CD8-positive, alpha-beta memory T cell (primary cell): ENCODE results near the gene PRRT1B. TPM values are rescaled to one million over a fixed set of nuclear protein-coding genes. Genes with fewer than 3 reads are reported as not detected.

Source experiments
- CTCF ChIA-PET: fragments of 350-600 bp; sonication (Branson Sonifier 250); formaldehyde crosslinking; loops from one replicate; lab custom pipeline; 2021; ENCODE audit warnings: antibody characterized with exemption; lab: Charles Lee
- POLR2A ChIA-PET: fragments of 350-600 bp; sonication (Branson Sonifier 250); formaldehyde crosslinking; loops from one replicate; lab custom pipeline; 2021; ENCODE audit warnings: antibody characterized with exemption; lab: Charles Lee
- DNase-seq, 5 donors: peaks; one replicate each; pipeline versions ENCODE4 v3.0.0 to v3.0.0-alpha.2; 2020 to 2022; ENCODE audit warnings: mixed read lengths in 1 of 5
- H3K27ac ChIP-seq: one replicate; pipeline ENCODE4 v1.7.0; 2013; ENCODE audit warnings: low read depth, mild to moderate bottlenecking, low read length, moderate library complexity
- H3K27me3 ChIP-seq: 2 replicates; pipeline ENCODE4 v1.7.0; 2013; ENCODE audit warnings: low read length, mild to moderate bottlenecking; ENCODE audit not compliant: insufficient read depth, poor library complexity, severe bottlenecking
- H3K36me3 ChIP-seq: 2 replicates; pipeline ENCODE4 v1.7.0; 2013; ENCODE audit warnings: mild to moderate bottlenecking, low read length, moderate library complexity; ENCODE audit not compliant: insufficient read depth
- H3K4me1 ChIP-seq: 2 replicates; pipeline ENCODE4 v1.7.0; 2013; ENCODE audit warnings: mild to moderate bottlenecking, low read length, moderate library complexity; ENCODE audit not compliant: insufficient read depth
- H3K4me3 ChIP-seq: 2 replicates; pipeline ENCODE4 v1.7.0; 2013; ENCODE audit warnings: mild to moderate bottlenecking, low read length
- H3K9me3 ChIP-seq: 2 replicates; pipeline ENCODE4 v1.7.0; 2013; ENCODE audit warnings: mild to moderate bottlenecking, low read length
- H3K27ac Mint-ChIP-seq, 8 donors: one replicate each; pipeline ENCODE4 v1.8.0; 2020 to 2021; ENCODE audit warnings: mixed read lengths in 8 of 8, mild to moderate bottlenecking in 6 of 8, inconsistent platforms in 3 of 8, moderate library complexity in 3 of 8
- H3K27me3 Mint-ChIP-seq, 2 donors: one replicate each; pipeline ENCODE4 v1.8.0; 2020 to 2021; ENCODE audit warnings: mixed read lengths in 2 of 2, mild to moderate bottlenecking in 1 of 2, moderate library complexity in 1 of 2
- H3K36me3 Mint-ChIP-seq, 3 donors: one replicate each; pipeline ENCODE4 v1.8.0; 2020 to 2021; ENCODE audit warnings: mixed read lengths in 3 of 3, inconsistent platforms in 1 of 3, mild to moderate bottlenecking in 1 of 3
- H3K4me1 Mint-ChIP-seq, 3 donors: one replicate each; pipeline ENCODE4 v1.8.0; 2020 to 2021; ENCODE audit warnings: mixed read lengths in 3 of 3, inconsistent platforms in 1 of 3, mild to moderate bottlenecking in 1 of 3
- H3K4me3 Mint-ChIP-seq, 7 donors: one replicate each; pipeline ENCODE4 v1.8.0; 2020 to 2021; ENCODE audit warnings: mixed read lengths in 7 of 7, mild to moderate bottlenecking in 6 of 7, moderate library complexity in 4 of 7, inconsistent platforms in 2 of 7
- H3K9me3 Mint-ChIP-seq, 5 donors: one replicate each; pipeline ENCODE4 v1.8.0; 2020 to 2022; ENCODE audit warnings: mixed read lengths in 5 of 5, mild to moderate bottlenecking in 3 of 5, moderate library complexity in 2 of 5, inconsistent platforms in 1 of 5
- polyA plus RNA-seq: library from polyadenylated mRNA; unstranded; fragments of 300-500 nt; fragmentation: Illumina TruSeq; gene quantifications from one replicate; pipeline ENCODE4 v1.2.3, GENCODE V29; 2021
- total RNA-seq, 2 experiments: library from RNA; stranded (reverse); gene quantifications; one replicate each; pipeline ENCODE4 v1.2.3, GENCODE V29; 2021

The PRRT1B gene
- total and polyA plus RNA-seq, 3 experiments from 2014 or later, result not detected

GRCh38 chr9:131595696-131596429 lies 50.5 kb downstream of the PRRT1B start:
- H3K27me3 Mint-ChIP-seq, result no peaks in the 10 kb centered on the region
- Histone ChIP-seq H3K36me3 (peaks cover 42% of the 10 kb centered on the region), H3K27me3 (no peaks in the 10 kb centered on the region), H3K4me3 (no peak overlapping the region), H3K9me3 (no peaks in the 10 kb centered on the region), H3K4me1 (peaks cover 7% of the 10 kb centered on the region), H3K27ac (peak overlapping the region; percentile 38)
- ChIA-PET POLR2A (no interaction called here), CTCF (interaction anchor here (9.2 kb wide), 1 partner anchor 146 kb away, joined by 119 read pairs; the partner anchor contains the start of gene RAPGEF1)
- H3K27ac Mint-ChIP-seq, result peak overlapping the region in 3 of 8 donors; percentile 61 to 87 (median 61)
- no peak for DNase-seq
- H3K36me3 Mint-ChIP-seq, result peaks cover 0 to 88% (median 8%) of the 10 kb centered on the region in 3 donors
- H3K4me1 Mint-ChIP-seq, result peaks cover 11 to 18% (median 13%) of the 10 kb centered on the region in 3 donors
- no peak overlapping the region for H3K4me3 Mint-ChIP-seq
- H3K9me3 Mint-ChIP-seq, result no peaks in the 10 kb centered on the region

- Mint-ChIP-seq H3K4me3 (no peak overlapping the region), H3K9me3 (no peaks in the 10 kb centered on the region), H3K27ac (peak overlapping the region in 1 of 8 donors; percentile 71), H3K4me1 (peaks cover 8 to 13% (median 9%) of the 10 kb centered on the region in 3 donors), H3K36me3 (peaks cover 0 to 86% (median 11%) of the 10 kb centered on the region in 3 donors), H3K27me3 (no peaks in the 10 kb centered on the region)
- CTCF ChIA-PET, result interaction anchor here (1.3 kb wide), 1 partner anchor 144 kb away, joined by 4 read pairs; no protein-coding TSS in a partner anchor
- POLR2A ChIA-PET, result no interaction called here
- Histone ChIP-seq H3K27ac (no peak overlapping the region), H3K27me3 (no peaks in the 10 kb centered on the region), H3K4me1 (peaks cover 2% of the 10 kb centered on the region), H3K4me3 (no peak overlapping the region), H3K36me3 (peaks cover 46% of the 10 kb centered on the region), H3K9me3 (no peaks in the 10 kb centered on the region)
- DNase-seq, result no peak
Observed at GRCh38 chr9:131596430-131596743, 51.1 kb downstream of the PRRT1B start.

- H3K9me3 ChIP-seq, result no peaks in the 10 kb centered on the region
- no peak overlapping the region for H3K27ac ChIP-seq
- no peaks in the 10 kb centered on the region for H3K27me3 Mint-ChIP-seq
- DNase-seq, result no peak
- H3K4me3 ChIP-seq, result no peak overlapping the region
- no peaks in the 10 kb centered on the region for H3K27me3 ChIP-seq
- peaks cover 0 to 8% (median 3%) of the 10 kb centered on the region in 3 donors for H3K4me1 Mint-ChIP-seq
- H3K36me3 Mint-ChIP-seq, result peaks cover 0 to 86% (median 12%) of the 10 kb centered on the region in 3 donors
- peaks cover 50% of the 10 kb centered on the region for H3K36me3 ChIP-seq
- POLR2A ChIA-PET, result no interaction called here
- no peaks in the 10 kb centered on the region for H3K9me3 Mint-ChIP-seq
- no peaks in the 10 kb centered on the region for H3K4me1 ChIP-seq
- CTCF ChIA-PET, result interaction anchor here (1.3 to 1.4 kb wide), 2 partner anchors 18 to 143 kb away, joined by 3 to 4 read pairs; no protein-coding TSS in a partner anchor
- peak overlapping the region in 1 of 8 donors; percentile 27 for H3K27ac Mint-ChIP-seq
- no peak overlapping the region for H3K4me3 Mint-ChIP-seq
Observed at GRCh38 chr9:131597246-131597645, 51.9 kb downstream of the PRRT1B start.

- peaks cover 0 to 88% (median 11%) of the 10 kb centered on the region in 3 donors for H3K36me3 Mint-ChIP-seq
- no peak overlapping the region for H3K4me3 Mint-ChIP-seq
- H3K27me3 Mint-ChIP-seq, result no peaks in the 10 kb centered on the region
- ChIA-PET POLR2A (no interaction called here), CTCF (interaction anchor here (1.3 to 1.4 kb wide), 2 partner anchors 17 to 142 kb away, joined by 3 to 6 read pairs; no protein-coding TSS in a partner anchor)
- no peaks in the 10 kb centered on the region for H3K9me3 Mint-ChIP-seq
- Histone ChIP-seq H3K36me3 (peaks cover 51% of the 10 kb centered on the region), H3K9me3 (no peaks in the 10 kb centered on the region), H3K27ac (no peak overlapping the region), H3K4me1 (no peaks in the 10 kb centered on the region), H3K4me3 (no peak overlapping the region), H3K27me3 (no peaks in the 10 kb centered on the region)
- H3K27ac Mint-ChIP-seq, result peak overlapping the region in 3 of 8 donors; percentile 22 to 46 (median 23)
- no peak for DNase-seq
- peaks cover 0 to 10% (median 4%) of the 10 kb centered on the region in 3 donors for H3K4me1 Mint-ChIP-seq
Observed at GRCh38 chr9:131598121-131598520, 52.8 kb downstream of the PRRT1B start.

- Mint-ChIP-seq H3K27me3 (no peaks in the 10 kb centered on the region), H3K36me3 (peaks cover 0 to 93% (median 17%) of the 10 kb centered on the region in 3 donors), H3K9me3 (no peaks in the 10 kb centered on the region), H3K27ac (peak overlapping the region in 5 of 8 donors; percentile 38 to 82 (median 51)), H3K4me1 (peaks cover 4 to 11% (median 4%) of the 10 kb centered on the region in 3 donors), H3K4me3 (no peak overlapping the region)
- H3K9me3 ChIP-seq, result no peaks in the 10 kb centered on the region
- no peak overlapping the region for H3K27ac ChIP-seq
- ChIA-PET POLR2A (interaction anchor here (0.7 kb wide), 1 partner anchor 16 kb away, joined by 10 read pairs; no protein-coding TSS in a partner anchor), CTCF (interaction anchor here (0.8 to 1.1 kb wide), 3 partner anchors 9 to 139 kb away, joined by 3 to 4 read pairs (median 3); no protein-coding TSS in a partner anchor)
- no peak overlapping the region for H3K4me3 ChIP-seq
- DNase-seq, result no peak
- H3K4me1 ChIP-seq, result no peaks in the 10 kb centered on the region
- no peaks in the 10 kb centered on the region for H3K27me3 ChIP-seq
- peaks cover 59% of the 10 kb centered on the region for H3K36me3 ChIP-seq
Observed at GRCh38 chr9:131601683-131602181, 56.4 kb downstream of the PRRT1B start.

GRCh38 chr9:131603199-131603598 lies 57.9 kb downstream of the PRRT1B start:
- H3K27ac ChIP-seq, result no peak overlapping the region
- ChIA-PET POLR2A (no interaction called here), CTCF (interaction anchor here (1.0 to 3.1 kb wide), 3 partner anchors 12 to 136 kb away, joined by 3 to 10 read pairs (median 3); no protein-coding TSS in a partner anchor)
- Mint-ChIP-seq H3K9me3 (no peaks in the 10 kb centered on the region), H3K27me3 (no peaks in the 10 kb centered on the region), H3K4me1 (peaks cover 6 to 14% (median 9%) of the 10 kb centered on the region in 3 donors), H3K4me3 (no peak overlapping the region), H3K36me3 (peaks cover 0 to 92% (median 17%) of the 10 kb centered on the region in 3 donors), H3K27ac (peak overlapping the region in 4 of 8 donors; percentile 7 to 85 (median 28))
- no peaks in the 10 kb centered on the region for H3K9me3 ChIP-seq
- peaks cover 45% of the 10 kb centered on the region for H3K36me3 ChIP-seq
- no peak overlapping the region for H3K4me3 ChIP-seq
- no peaks in the 10 kb centered on the region for H3K4me1 ChIP-seq
- H3K27me3 ChIP-seq, result no peaks in the 10 kb centered on the region
- no peak for DNase-seq

GRCh38 chr9:131603711-131604439 lies 58.6 kb downstream of the PRRT1B start:
- no peaks in the 10 kb centered on the region for H3K9me3 Mint-ChIP-seq
- CTCF ChIA-PET, result interaction anchor here (1.0 to 3.1 kb wide), 3 partner anchors 12 to 135 kb away, joined by 3 to 10 read pairs (median 3); no protein-coding TSS in a partner anchor

More at GRCh38 chr9:131603711-131604439, 58.6 kb downstream of the PRRT1B start:
- Histone ChIP-seq H3K4me3 (no peak overlapping the region), H3K4me1 (no peaks in the 10 kb centered on the region), H3K36me3 (peaks cover 40% of the 10 kb centered on the region), H3K27me3 (no peaks in the 10 kb centered on the region), H3K27ac (no peak overlapping the region), H3K9me3 (no peaks in the 10 kb centered on the region)
- Mint-ChIP-seq H3K27ac (peak overlapping the region in 5 of 8 donors; percentile 23 to 58 (median 29)), H3K4me1 (peaks cover 8 to 14% (median 9%) of the 10 kb centered on the region in 3 donors), H3K4me3 (no peak overlapping the region), H3K27me3 (no peaks in the 10 kb centered on the region), H3K36me3 (peaks cover 0 to 94% (median 19%) of the 10 kb centered on the region in 3 donors)
- no peak for DNase-seq
- POLR2A ChIA-PET, result interaction anchor here (1.1 kb wide), 1 partner anchor 9 kb away, joined by 3 read pairs; no protein-coding TSS in a partner anchor
